Amygdala (tissue), 56 donors: ENCODE data around the gene CYTH1.

ENCODE experiments used
- DNase-seq, 56 donors: peaks; one replicate each; lab custom pipeline; 2025; lab: John Stamatoyannopoulos, UW

CYTH1 gene

DNA sequence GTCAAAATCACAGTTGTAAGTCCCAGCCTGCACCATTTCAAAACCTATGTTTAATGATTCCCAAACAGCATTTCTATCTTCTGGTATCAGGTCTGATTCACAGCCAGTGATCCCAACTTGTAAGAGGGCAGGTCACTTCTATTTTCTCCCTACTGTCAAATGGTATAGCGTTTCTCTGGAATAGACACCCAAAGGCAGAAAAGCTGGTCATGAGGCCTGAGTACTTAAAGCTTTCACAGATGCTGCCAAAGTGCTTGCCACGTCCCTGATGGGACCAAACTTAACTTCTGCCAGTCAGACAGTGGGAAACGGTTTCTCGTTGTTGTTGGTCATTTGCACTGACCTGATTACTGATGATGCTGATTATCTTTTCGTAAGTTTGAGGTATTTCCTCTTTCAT is 43.4 kb downstream of the CYTH1 start:
- DNase-seq: no peak

- no peak for DNase-seq
These were observed 43.8 kb downstream of the CYTH1 start for GRCh38 chr17:78738278-78738677.

DNA sequence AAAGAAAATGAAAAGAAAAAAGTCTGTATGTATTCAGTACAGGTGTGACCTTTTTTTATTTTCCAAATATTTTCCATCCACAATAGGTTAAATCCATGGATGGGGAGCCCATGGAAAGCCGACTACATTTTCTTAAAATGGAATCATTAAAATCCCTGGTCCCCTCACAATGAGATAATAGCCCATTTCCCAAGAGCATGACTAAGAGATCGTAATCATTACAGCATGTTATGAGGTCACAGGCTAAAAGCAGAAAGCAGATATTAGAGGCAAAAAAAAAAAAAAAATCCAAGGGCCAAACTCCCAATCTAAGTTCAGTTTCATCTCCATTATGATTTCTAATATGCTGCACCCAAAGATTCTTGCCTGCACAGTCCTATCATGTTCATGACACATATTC is 44.7 kb downstream of the CYTH1 start:
- DNase-seq: no peak

GRCh38 chr17:78736526-78737079 is 45.5 kb downstream of the CYTH1 start:
- peak in 4 of 56 donors; percentile 16 to 30 (median 28) for DNase-seq

DNA sequence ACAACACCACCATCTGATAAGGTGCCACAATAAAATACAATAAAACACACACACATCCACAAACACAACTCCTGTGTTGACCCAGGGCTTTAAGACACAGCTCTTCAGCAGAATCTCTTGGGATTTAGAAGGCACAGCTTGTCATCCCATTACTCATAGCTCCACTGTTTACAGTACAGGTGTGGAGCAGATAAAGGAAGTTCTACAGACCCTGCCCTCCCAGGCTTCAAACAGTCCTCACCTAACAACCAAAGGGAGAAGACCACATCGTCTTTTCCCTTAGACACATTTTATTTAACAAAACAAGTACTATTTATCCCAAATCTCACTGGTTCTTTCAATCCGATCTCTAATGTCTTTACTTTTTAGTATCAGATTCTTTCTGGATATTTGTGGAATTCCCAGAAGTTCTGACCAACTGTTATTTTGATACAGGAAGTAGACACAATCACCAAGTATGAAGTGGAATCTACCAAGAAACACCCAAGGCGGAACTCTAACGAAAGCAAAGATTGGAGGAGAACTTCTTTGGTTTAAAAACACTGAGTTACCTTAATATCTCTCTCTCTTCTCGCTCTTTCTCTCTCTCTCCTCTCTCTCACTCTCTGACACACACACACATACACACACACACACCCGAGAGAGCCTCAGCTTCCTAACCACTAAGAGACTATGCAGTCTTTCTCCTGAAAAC is 46.1 kb downstream of the CYTH1 start:
- no peak for DNase-seq

- DNase-seq: no peak
These were observed 47.1 kb downstream of the CYTH1 start for GRCh38 chr17:78734793-78735641.

- DNase-seq: no peak
These were observed 49.7 kb downstream of the CYTH1 start for GRCh38 chr17:78732354-78732753.

DNA sequence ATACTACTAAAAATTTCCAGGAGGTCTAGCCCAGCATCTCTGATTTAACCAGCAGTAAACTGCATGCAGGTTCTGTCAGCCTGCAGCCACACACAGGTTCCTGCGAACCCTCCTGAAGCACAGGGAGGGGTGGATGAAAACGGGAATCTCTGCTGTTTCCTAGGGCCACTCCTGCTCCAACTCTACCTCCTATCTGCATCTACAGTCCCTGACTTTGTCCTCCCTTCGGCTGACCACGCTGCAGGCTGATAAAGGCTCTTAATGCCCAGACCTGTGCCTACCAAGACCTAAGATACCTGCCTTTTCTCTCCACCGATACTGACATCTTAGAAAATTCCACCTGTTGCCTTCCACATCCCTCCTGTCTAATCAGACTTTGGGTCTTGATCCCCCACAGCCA is 50.2 kb downstream of the CYTH1 start:
- no peak for DNase-seq

DNA sequence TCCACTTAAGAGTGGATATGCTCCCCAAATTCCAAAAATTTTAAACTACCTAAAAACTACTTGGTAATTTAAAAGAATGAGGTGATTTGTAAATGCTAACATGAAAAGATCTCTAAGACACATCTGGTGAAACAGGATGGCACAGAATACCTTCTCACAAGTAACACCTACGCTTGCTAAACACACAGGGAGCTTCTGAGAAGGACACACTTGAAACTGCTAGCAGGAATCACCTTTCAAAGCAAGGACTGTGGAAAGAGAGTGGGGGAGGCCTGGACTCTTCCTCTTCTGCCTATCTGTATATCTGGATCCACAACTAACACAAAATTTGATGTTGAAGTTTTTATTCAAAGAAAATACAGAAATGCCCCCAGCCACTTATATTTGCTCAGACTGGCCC is 52.4 kb downstream of the CYTH1 start:
- DNase-seq: no peak

DNA sequence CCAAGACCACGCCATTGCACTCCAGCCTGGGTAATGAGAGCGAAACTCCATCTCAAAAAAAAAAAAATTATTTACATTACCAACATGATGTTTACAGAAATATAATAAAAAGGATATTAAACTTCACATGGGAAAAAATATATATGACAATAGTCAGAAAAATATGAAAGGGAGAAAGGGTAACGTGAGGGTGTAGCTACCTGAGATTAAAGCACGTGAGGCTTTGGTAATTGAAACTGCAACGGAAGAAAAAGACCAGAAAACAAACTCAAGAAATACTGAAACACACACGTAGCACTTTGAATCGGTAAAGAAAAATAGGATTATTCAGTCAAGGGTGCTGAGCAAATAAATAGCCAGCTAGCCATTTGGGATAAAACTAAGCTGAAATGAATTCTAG is 53.6 kb downstream of the CYTH1 start:
- DNase-seq: no peak

GRCh38 chr17:78727476-78728229 is 54.4 kb downstream of the CYTH1 start:
- DNase-seq: no peak

GRCh38 chr17:78727057-78727456 is 55.0 kb downstream of the CYTH1 start:
- no peak for DNase-seq

GRCh38 chr17:78726513-78726912 is 55.6 kb downstream of the CYTH1 start:
- no peak for DNase-seq

- DNase-seq: no peak
These were observed 56.5 kb downstream of the CYTH1 start for GRCh38 chr17:78725448-78726021.

- no peak for DNase-seq
These were observed 57.1 kb downstream of the CYTH1 start for GRCh38 chr17:78724999-78725398.

DNA sequence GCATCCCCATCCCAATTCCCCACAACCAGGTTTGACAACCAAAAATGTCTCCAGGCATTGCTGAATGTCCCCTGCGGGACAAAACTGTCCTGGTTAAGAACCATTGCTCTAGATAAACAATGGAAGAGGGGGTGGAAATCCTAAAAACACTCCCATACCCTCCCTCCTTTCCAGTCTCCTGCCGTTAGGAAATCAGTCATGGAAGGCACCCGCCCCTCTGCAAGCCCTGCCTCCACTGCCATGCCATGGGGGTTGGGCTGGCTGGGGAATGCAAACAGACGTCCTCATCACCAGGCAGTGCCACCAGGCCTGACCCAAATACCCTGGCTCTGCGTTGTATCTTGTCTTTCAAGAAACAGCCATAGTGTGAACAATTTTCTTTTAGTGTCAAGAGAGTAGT is 57.5 kb downstream of the CYTH1 start:
- DNase-seq: peak in 41 of 56 donors; percentile 14 to 84 (median 55)

DNA sequence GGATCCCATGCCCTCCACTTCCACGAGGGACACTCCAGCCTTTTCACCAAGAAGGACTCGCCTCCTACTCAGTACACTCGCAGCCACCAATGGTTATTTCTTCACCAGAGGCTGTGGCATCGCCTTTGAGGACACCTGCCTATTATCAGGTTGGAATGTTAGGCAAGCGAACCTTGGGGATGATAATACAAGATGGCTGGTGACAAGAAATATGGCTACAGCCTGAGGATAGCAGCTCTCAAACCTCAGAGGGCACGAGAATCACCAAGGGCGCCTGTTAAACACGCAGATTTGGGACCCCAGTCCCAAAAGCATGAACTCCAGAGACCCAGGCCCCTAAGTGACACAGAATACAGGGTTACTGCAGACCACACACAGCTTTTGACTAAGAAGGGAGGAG is 58.1 kb downstream of the CYTH1 start:
- DNase-seq: no peak

GRCh38 chr17:78723001-78723796 is 58.9 kb downstream of the CYTH1 start:
- DNase-seq: peak in 55 of 56 donors; percentile 44 to 97 (median 90)

DNA sequence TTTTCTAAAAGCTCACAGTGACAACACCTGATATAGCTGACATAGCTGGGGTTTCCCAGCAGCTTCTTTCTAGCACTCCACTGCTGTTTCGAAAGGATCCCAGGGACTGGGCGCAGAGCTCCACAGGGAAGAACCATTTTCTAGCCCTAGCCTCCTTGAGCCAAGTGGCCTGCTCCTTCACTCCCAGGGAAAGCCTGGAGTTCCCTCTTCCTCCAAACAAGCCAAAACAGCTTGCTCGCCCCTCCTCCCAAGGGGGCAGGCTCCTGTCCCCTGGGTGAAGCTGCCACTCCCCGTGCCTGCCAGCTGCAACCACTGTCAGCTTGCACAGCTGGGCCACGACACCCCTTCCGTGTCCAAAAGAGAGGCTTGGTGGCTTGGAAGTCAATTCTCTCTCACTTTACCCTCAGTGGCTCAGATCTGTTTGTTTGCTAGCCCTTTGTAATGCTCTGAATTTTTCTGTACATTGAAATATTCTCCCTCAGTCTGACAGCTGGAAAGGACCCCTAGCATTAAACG is 59.8 kb downstream of the CYTH1 start:
- peak in 44 of 56 donors; percentile 21 to 78 (median 52) for DNase-seq
